H9 (cell line): ENCODE data around the gene MAPK8IP1. TPM values are rescaled to one million over a fixed set of nuclear protein-coding genes. Genes with fewer than 3 reads are reported as not detected.

Experiments
- DNase-seq: peaks from one replicate; pipeline ENCODE4 v3.0.0-alpha.2; 2017
- H2AFZ ChIP-seq: one replicate; pipeline ENCODE4 v1.6.1; 2013; ENCODE audit warnings: mild to moderate bottlenecking, low read length, control low read depth, moderate library complexity
- H2AK5ac ChIP-seq: 2 replicates; pipeline ENCODE4 v1.6.1; 2013; ENCODE audit warnings: low read length, control low read depth, mixed read lengths; ENCODE audit not compliant: insufficient read length
- H2BK120ac ChIP-seq: one replicate; pipeline ENCODE4 v1.6.1; 2013; ENCODE audit warnings: low read depth, mild to moderate bottlenecking, low read length, control low read depth, inconsistent platforms; ENCODE audit not compliant: poor library complexity, severe bottlenecking
- H2BK12ac ChIP-seq: 2 replicates; pipeline ENCODE4 v1.6.1; 2013; ENCODE audit warnings: low read length, control low read depth, mixed read lengths, low read depth; ENCODE audit not compliant: insufficient read length
- H2BK15ac ChIP-seq: 2 replicates; pipeline ENCODE4 v1.6.1; 2013; ENCODE audit warnings: low read depth, low read length, control low read depth
- H2BK20ac ChIP-seq: one replicate; pipeline ENCODE4 v1.6.1; 2013; ENCODE audit warnings: low read depth, mild to moderate bottlenecking, low read length, control low read depth, inconsistent platforms; ENCODE audit not compliant: poor library complexity, severe bottlenecking
- H2BK5ac ChIP-seq: 2 replicates; pipeline ENCODE4 v1.6.1; 2013; ENCODE audit warnings: low read length, control low read depth, mixed read lengths; ENCODE audit not compliant: insufficient read length
- H3K14ac ChIP-seq: 2 replicates; pipeline ENCODE4 v1.6.1; 2013; ENCODE audit warnings: low read length, control low read depth; ENCODE audit not compliant: insufficient read depth
- H3K18ac ChIP-seq: 2 replicates; pipeline ENCODE4 v1.6.1; 2013; ENCODE audit warnings: low read depth, mild to moderate bottlenecking, mixed read lengths, low read length, control low read depth; ENCODE audit not compliant: insufficient read length
- H3K23ac ChIP-seq: 2 replicates; pipeline ENCODE4 v1.6.1; 2013; ENCODE audit warnings: low read length, control low read depth, mixed read lengths, low read depth; ENCODE audit not compliant: insufficient read length
- H3K23me2 ChIP-seq: 2 replicates; pipeline ENCODE4 v1.6.1; 2013; ENCODE audit warnings: low read depth, mild to moderate bottlenecking, mixed read lengths, low read length, control low read depth; ENCODE audit not compliant: insufficient read length, poor library complexity, severe bottlenecking
- H3K27ac ChIP-seq: 2 replicates; pipeline ENCODE4 v1.5.1; 2013; ENCODE audit warnings: low read length, control low read depth, mixed read lengths, low read depth; ENCODE audit not compliant: insufficient read length
- H3K27me3 ChIP-seq: 2 replicates; pipeline ENCODE4 v1.6.1; 2013; ENCODE audit warnings: low read length, control low read depth, inconsistent platforms; ENCODE audit not compliant: insufficient read depth
- H3K4ac ChIP-seq: 2 replicates; pipeline ENCODE4 v1.6.1; 2013; ENCODE audit warnings: low read depth, mild to moderate bottlenecking, control low read depth, inconsistent platforms, low read length, moderate library complexity
- H3K4me1 ChIP-seq: 2 replicates; pipeline ENCODE4 v1.6.1; 2013; ENCODE audit warnings: low read length, control low read depth, inconsistent platforms; ENCODE audit not compliant: insufficient read depth
- H3K4me2 ChIP-seq: 2 replicates; pipeline ENCODE4 v1.6.1; 2013; ENCODE audit warnings: low read length, control low read depth, mixed read lengths; ENCODE audit not compliant: insufficient read length, insufficient read depth
- H3K56ac ChIP-seq: 2 replicates; pipeline ENCODE4 v1.6.1; 2013; ENCODE audit warnings: low read depth, mild to moderate bottlenecking, mixed read lengths, low read length, control low read depth; ENCODE audit not compliant: insufficient read length
- H3K79me1 ChIP-seq: 2 replicates; pipeline ENCODE4 v1.6.1; 2013; ENCODE audit warnings: low read depth, mild to moderate bottlenecking, moderate library complexity, low read length, control low read depth, inconsistent platforms; ENCODE audit not compliant: insufficient read depth, poor library complexity, severe bottlenecking
- H3K79me2 ChIP-seq: 2 replicates; pipeline ENCODE4 v1.6.1; 2013; ENCODE audit warnings: low read length, control low read depth, inconsistent platforms; ENCODE audit not compliant: insufficient read depth
- H3K9ac ChIP-seq: 2 replicates; pipeline ENCODE4 v1.6.1; 2013; ENCODE audit warnings: low read length, control low read depth, mixed read lengths; ENCODE audit not compliant: insufficient read length; ENCODE audit errors: extremely low read depth
- H3K9me3 ChIP-seq: one replicate; pipeline ENCODE4 v1.6.1; 2013; ENCODE audit warnings: low read depth, low read length, inconsistent platforms; ENCODE audit not compliant: control insufficient read depth
- H3T11ph ChIP-seq: one replicate; pipeline ENCODE4 v1.6.1; 2013; ENCODE audit warnings: mild to moderate bottlenecking, low read length, control low read depth, inconsistent platforms
- H4K20me1 ChIP-seq: one replicate; pipeline ENCODE4 v1.6.1; 2013; ENCODE audit not compliant: control insufficient read depth, insufficient read length, insufficient read depth
- H4K5ac ChIP-seq: 2 replicates; pipeline ENCODE4 v1.6.1; 2013; ENCODE audit warnings: low read depth, mild to moderate bottlenecking, mixed read lengths, low read length, control low read depth; ENCODE audit not compliant: insufficient read length
- H4K8ac ChIP-seq: replicated peaks from 2 replicates; pipeline ENCODE4 v1.6.1; 2013; ENCODE audit warnings: low read length, control low read depth, mixed read lengths, low read depth; ENCODE audit not compliant: insufficient read length
- H4K91ac ChIP-seq: 2 replicates; pipeline ENCODE4 v1.6.1; 2013; ENCODE audit warnings: low read depth, mild to moderate bottlenecking, moderate library complexity, mixed read lengths, low read length, control low read depth; ENCODE audit not compliant: insufficient read length
- H3K27ac Mint-ChIP-seq, 3 experiments: 2 replicates in 2 of 3; 3 replicates in 1 of 3; pipeline ENCODE4 v1.8.0; 2020 to 2021; ENCODE audit warnings: mixed read lengths in 3 of 3, mild to moderate bottlenecking in 1 of 3, moderate library complexity in 1 of 3
- H3K27me3 Mint-ChIP-seq: 2 replicates; pipeline ENCODE4 v1.8.0; 2021; ENCODE audit warnings: low read depth, mild to moderate bottlenecking, moderate library complexity, mixed read lengths
- H3K36me3 Mint-ChIP-seq, 3 experiments: 2 replicates in 2 of 3; 3 replicates in 1 of 3; pipeline ENCODE4 v1.8.0; 2020 to 2021; ENCODE audit warnings: low read depth in 3 of 3, mixed read lengths in 3 of 3; ENCODE audit not compliant: insufficient read depth in 1 of 3
- H3K4me1 Mint-ChIP-seq, 2 experiments: 2 replicates each; pipeline ENCODE4 v1.8.0; 2020; ENCODE audit warnings: mixed read lengths in 2 of 2
- H3K4me3 Mint-ChIP-seq, 2 experiments: 2 replicates in 1 of 2; 3 replicates in 1 of 2; pipeline ENCODE4 v1.8.0; 2020 to 2021; ENCODE audit warnings: mild to moderate bottlenecking in 2 of 2, mixed read lengths in 2 of 2, moderate library complexity in 1 of 2
- H3K9me3 Mint-ChIP-seq, 2 experiments: 2 replicates in 1 of 2; 3 replicates in 1 of 2; pipeline ENCODE4 v1.8.0; 2020; ENCODE audit warnings: mild to moderate bottlenecking in 2 of 2, mixed read lengths in 2 of 2, moderate library complexity in 1 of 2
- WGBS: extraction: QIAGEN DNeasy Blood & Tissue Kit; methylation state at CpG from one replicate; pipeline ENCODE4 v1.1.7; 2013; ENCODE audit warnings: missing lambda C conversion rate, low lambda C conversion rate, mixed read lengths; ENCODE audit not compliant: insufficient read length; ENCODE audit errors: extremely low coverage; 5-methylcytosine and 5-hydroxymethylcytosine counted together
- total RNA-seq: library from RNA; stranded (reverse); gene quantifications from 2 replicates; pipeline ENCODE4 v1.2.1, GENCODE V29; 2021
- TF ChIP-seq, protein P1 (sequence below): fragments of 200-600 bp; sonication (generic); conservative IDR thresholded peaks from 3 replicates; pipeline ENCODE4 v1.8.0; 2021; ENCODE audit warnings: antibody characterized with exemption, mild to moderate bottlenecking

The MAPK8IP1 gene
- total RNA-seq, 1 experiment from 2014 or later = 30.2 TPM

DNA sequence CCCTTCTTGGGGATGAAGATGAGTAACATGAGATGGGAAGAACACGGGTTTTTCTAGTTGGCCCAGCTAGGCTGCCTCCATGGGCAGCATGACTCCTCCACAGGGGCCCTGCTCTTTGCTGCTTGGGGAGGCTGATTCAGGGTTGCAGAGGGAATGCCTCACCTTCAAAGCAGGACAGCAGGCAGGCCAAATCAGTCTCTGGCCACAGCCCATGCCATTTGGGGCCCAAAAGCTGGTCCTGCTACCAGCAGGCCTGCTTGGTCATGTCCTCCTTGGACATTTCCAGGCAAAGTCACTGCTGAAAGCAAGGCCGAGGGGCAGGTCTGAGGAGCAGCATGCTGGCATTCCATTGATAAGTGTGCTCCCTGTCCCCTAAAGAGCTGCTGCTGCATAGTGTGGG lies 13.8 kb upstream of the MAPK8IP1 start:
- no peaks in the 10 kb centered on the region for H3K27me3 ChIP-seq
- H3K27me3 Mint-ChIP-seq = no peaks in the 10 kb centered on the region
- no peak for DNase-seq
- no peaks in the 10 kb centered on the region for H3K79me2 ChIP-seq
- H3K18ac ChIP-seq = no peak overlapping the region
- H2AFZ ChIP-seq = no peak overlapping the region
- no peak overlapping the region for H2AK5ac ChIP-seq
- H3K9me3 Mint-ChIP-seq = no peaks in the 10 kb centered on the region
- TF ChIP-seq, protein P1, sequence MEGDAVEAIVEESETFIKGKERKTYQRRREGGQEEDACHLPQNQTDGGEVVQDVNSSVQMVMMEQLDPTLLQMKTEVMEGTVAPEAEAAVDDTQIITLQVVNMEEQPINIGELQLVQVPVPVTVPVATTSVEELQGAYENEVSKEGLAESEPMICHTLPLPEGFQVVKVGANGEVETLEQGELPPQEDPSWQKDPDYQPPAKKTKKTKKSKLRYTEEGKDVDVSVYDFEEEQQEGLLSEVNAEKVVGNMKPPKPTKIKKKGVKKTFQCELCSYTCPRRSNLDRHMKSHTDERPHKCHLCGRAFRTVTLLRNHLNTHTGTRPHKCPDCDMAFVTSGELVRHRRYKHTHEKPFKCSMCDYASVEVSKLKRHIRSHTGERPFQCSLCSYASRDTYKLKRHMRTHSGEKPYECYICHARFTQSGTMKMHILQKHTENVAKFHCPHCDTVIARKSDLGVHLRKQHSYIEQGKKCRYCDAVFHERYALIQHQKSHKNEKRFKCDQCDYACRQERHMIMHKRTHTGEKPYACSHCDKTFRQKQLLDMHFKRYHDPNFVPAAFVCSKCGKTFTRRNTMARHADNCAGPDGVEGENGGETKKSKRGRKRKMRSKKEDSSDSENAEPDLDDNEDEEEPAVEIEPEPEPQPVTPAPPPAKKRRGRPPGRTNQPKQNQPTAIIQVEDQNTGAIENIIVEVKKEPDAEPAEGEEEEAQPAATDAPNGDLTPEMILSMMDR = no peak
- no peak overlapping the region for H3T11ph ChIP-seq
- no peaks in the 10 kb centered on the region for H3K9me3 ChIP-seq
- H3K4ac ChIP-seq = no peak overlapping the region
- no peaks in the 10 kb centered on the region for H4K20me1 ChIP-seq
- H3K9ac ChIP-seq = no peak overlapping the region
- H3K36me3 Mint-ChIP-seq = peaks cover 1 to 42% (median 36%) of the 10 kb centered on the region in 3 experiments
- no peak overlapping the region for H3K4me2 ChIP-seq
- H3K79me1 ChIP-seq = no peaks in the 10 kb centered on the region
- H3K27ac Mint-ChIP-seq = no peak overlapping the region; a peak in 1 of 7 replicates
- H3K4me1 Mint-ChIP-seq = peaks cover 21 to 22% of the 10 kb centered on the region in 2 experiments
- no peak overlapping the region for H2BK12ac ChIP-seq
- no peak overlapping the region for H3K56ac ChIP-seq
- no CpG with 5 or more reads among the region's 2 CpGs for WGBS
- H3K4me1 ChIP-seq = peaks cover under 1% of the 10 kb centered on the region; the same call in 1 of the 2 replicates
- no peak overlapping the region for H4K91ac ChIP-seq
- H3K4me3 Mint-ChIP-seq = no peak overlapping the region
- no peak overlapping the region for H3K27ac ChIP-seq
- H4K8ac ChIP-seq = no peak overlapping the region
- no peak overlapping the region for H2BK120ac ChIP-seq
- no peak overlapping the region for H2BK5ac ChIP-seq
- H2BK15ac ChIP-seq = no peak overlapping the region
- no peak overlapping the region for H4K5ac ChIP-seq
- no peak overlapping the region for H3K14ac ChIP-seq
- no peak overlapping the region for H2BK20ac ChIP-seq
- no peaks in the 10 kb centered on the region for H3K23me2 ChIP-seq
- H3K23ac ChIP-seq = no peak overlapping the region
